GM12878 (cell line): ENCODE measurements around the gene LMCD1. TPM values are rescaled to one million over a fixed set of nuclear protein-coding genes. Genes with fewer than 3 reads are reported as not detected.

ENCODE experiments used
- ATAC-seq: fragments of 200-7000 bp; cut with Tn5 transposase; 3 replicates; pipeline ENCODE4 v1.9.1; 2020; ENCODE audit warnings: mild to moderate bottlenecking, moderate library complexity
- BruUV-seq: library from RNA; stranded (reverse); fragments of 400-500 nt; replicated peaks from 2 replicates; lab custom pipeline; 2021; lab: Mats Ljungman, UMichigan
- CTCF ChIA-PET: fragments of 300-600 bp; sonication (Branson Sonifier 250); formaldehyde crosslinking; extraction: SDS; loops from one replicate; lab custom pipeline; 2021; ENCODE audit warnings: inconsistent platforms; lab: Yijun Ruan, JAX
- POLR2A ChIA-PET: fragments of 350-600 bp; formaldehyde crosslinking; extraction: SDS; loops from one replicate; lab custom pipeline; 2021; ENCODE audit warnings: inconsistent platforms; lab: Charles Lee
- RAD21 ChIA-PET: fragments of 300-600 bp; sonication (Branson Sonifier 250); formaldehyde crosslinking; loops from one replicate; lab custom pipeline; 2023; ENCODE audit warnings: antibody characterized with exemption; ENCODE audit not compliant: unreplicated experiment; lab: Charles Lee
- SMC1A ChIA-PET: fragments of 300-600 bp; sonication (Branson Sonifier 250); formaldehyde crosslinking; loops from one replicate; lab custom pipeline; 2023; ENCODE audit not compliant: unreplicated experiment, uncharacterized antibody; lab: Charles Lee
- DNase-seq: peaks from one replicate; pipeline ENCODE4 v3.0.0-alpha.2; 2011; ENCODE audit warnings: low read depth, low spot score
- FAIRE-seq: peaks from 3 replicates; lab custom pipeline; 2011; peaks lifted over from hg19 to GRCh38; lab: Jason Lieb, UNC
- H2AFZ ChIP-seq: 2 replicates; pipeline ENCODE4 v1.6.0; 2011; ENCODE audit warnings: low read depth, low read length, control low read depth; ENCODE audit not compliant: control insufficient read depth
- H3K27ac ChIP-seq: 2 replicates; pipeline ENCODE4 v1.5.1; 2011; ENCODE audit warnings: control low read depth; ENCODE audit not compliant: control insufficient read depth, insufficient read depth
- H3K27me3 ChIP-seq, 2 experiments: replicated peaks in 1 of 2; 2 replicates each; pipeline versions ENCODE4 v1.6.0 to v1.6.1; 2011; ENCODE audit warnings: low read length in 1 of 2; ENCODE audit not compliant: control insufficient read depth in 2 of 2, insufficient read depth in 2 of 2
- H3K36me3 ChIP-seq, 2 experiments: 2 replicates each; pipeline ENCODE4 v1.5.1; 2011; ENCODE audit warnings: low read length in 1 of 2; ENCODE audit not compliant: control insufficient read depth in 2 of 2, insufficient read depth in 2 of 2
- H3K4me1 ChIP-seq: 2 replicates; pipeline ENCODE4 v1.6.1; 2011; ENCODE audit warnings: mild to moderate bottlenecking, low read length, moderate library complexity, mixed read lengths; ENCODE audit not compliant: control insufficient read depth, insufficient read depth
- H3K4me2 ChIP-seq: 2 replicates; pipeline ENCODE4 v1.6.0; 2011; ENCODE audit warnings: control low read depth; ENCODE audit not compliant: control insufficient read depth, insufficient read depth
- H3K4me3 ChIP-seq: fragments of 200-600 bp; sonication (generic); 2 replicates; pipeline ENCODE4 v1.5.1; 2016
- H3K79me2 ChIP-seq: 2 replicates; pipeline ENCODE4 v1.6.0; 2011; ENCODE audit warnings: low read length; ENCODE audit not compliant: control insufficient read depth, insufficient read depth
- H3K9ac ChIP-seq: 2 replicates; pipeline ENCODE4 v1.8.0; 2011; ENCODE audit warnings: low read length, control low read depth, mixed read lengths; ENCODE audit not compliant: control insufficient read depth, insufficient read depth
- H3K9me3 ChIP-seq: replicated peaks from 3 replicates; pipeline ENCODE4 v1.5.1; 2011; ENCODE audit warnings: mild to moderate bottlenecking, low read length; ENCODE audit not compliant: control insufficient read depth, insufficient read depth
- H4K20me1 ChIP-seq: 2 replicates; pipeline ENCODE4 v1.6.0; 2011; ENCODE audit not compliant: control insufficient read depth, insufficient read depth
- ATF7 ChIP-seq: fragments of 450-650 bp; IDR thresholded peaks from 2 replicates; pipeline ENCODE4 v1.6.1; 2016; ENCODE audit warnings: low read depth, mild to moderate bottlenecking
- BHLHE40 ChIP-seq, 2 experiments: fragments of 450-650 bp in 1 of 2; IDR thresholded peaks; 2 replicates each; pipeline ENCODE4 v1.6.1; 2011 to 2017; ENCODE audit warnings: low read depth in 2 of 2, borderline replicate concordance in 1 of 2, improper control_type of control experiment in 1 of 2, low read length in 1 of 2, mild to moderate bottlenecking in 1 of 2
- ETV6 ChIP-seq, 2 experiments: fragments of 450-650 bp in 1 of 2; IDR thresholded peaks in 1 of 2; conservative IDR thresholded peaks in 1 of 2; 2 replicates each; pipeline ENCODE4 v1.6.1; 2014; ENCODE audit warnings: antibody characterized with exemption in 1 of 2, borderline replicate concordance in 1 of 2, low read depth in 1 of 2, mild to moderate bottlenecking in 1 of 2, moderate library complexity in 1 of 2
- IKZF2 ChIP-seq, 2 experiments: fragments of 450-650 bp; IDR thresholded peaks; 2 replicates each; pipeline ENCODE4 v1.6.1; 2017; ENCODE audit warnings: mild to moderate bottlenecking in 2 of 2, moderate library complexity in 2 of 2
- IRF4 ChIP-seq: IDR thresholded peaks from 2 replicates; pipeline ENCODE4 v1.6.1; 2011; ENCODE audit warnings: low read depth, low read length
- KAT2A ChIP-seq: conservative IDR thresholded peaks from 2 replicates; pipeline ENCODE4 v1.6.1; 2011; ENCODE audit warnings: low read depth, low read length; ENCODE audit not compliant: control insufficient read depth
- ZNF207 ChIP-seq: fragments of 450-650 bp; IDR thresholded peaks from 2 replicates; pipeline ENCODE4 v1.6.1; 2014; ENCODE audit warnings: antibody characterized with exemption, mild to moderate bottlenecking, borderline replicate concordance
- WGBS: methylation state at CpG from one replicate; pipeline ENCODE4 v1.1.6; 2016; ENCODE audit warnings: low lambda C conversion rate; ENCODE audit not compliant: insufficient replicate concordance, insufficient coverage; ENCODE audit errors: missing lambda C conversion rate; 5-methylcytosine and 5-hydroxymethylcytosine counted together
- in situ Hi-C: fragments of 300-500 bp; cut with MboI; formaldehyde crosslinking; loops from 9 replicates; pipeline ENCODE4 v1.14.3; 2018; ENCODE audit warnings: mixed read lengths
- intact Hi-C: fragments of 100-400 bp; cut with micrococcal nuclease; formaldehyde crosslinking; loops from one replicate; pipeline ENCODE4 v1.14.2; 2022; ENCODE audit not compliant: unreplicated experiment
- polyA plus RNA-seq, 11 experiments: library from polyadenylated mRNA; depleted of rRNA in 4 of 11; unstranded in 6 of 11; stranded (reverse) in 5 of 11; fragments of >200 nt; fragmentation: Nextera tagmentation in 4 of 11; fragmentation: Illumina TruSeq in 1 of 11; extraction: Ambion mirVana in 4 of 11; extraction: Trizol in 1 of 11; gene quantifications; 1 replicate in 1 of 11; 2 replicates in 10 of 11; pipeline versions ENCODE4 v1.2.1 to v1.2.3, GENCODE V29; 2011 to 2016; ENCODE audit warnings: inconsistent platforms in 2 of 11, missing spikeins in 2 of 11, low read depth in 1 of 11
- total RNA-seq, 4 experiments: library from RNA; depleted of rRNA in 3 of 4; stranded (reverse); fragments of >200 nt in 3 of 4; fragmentation: Illumina TruSeq in 1 of 4; extraction: Trizol in 1 of 4; gene quantifications; 2 replicates each; pipeline versions ENCODE4 v1.2.1 to v1.2.3, GENCODE V29; 2013 to 2021
- TF ChIP-seq, protein P1 (sequence below): fragments of 150-350 bp; IDR thresholded peaks from 2 replicates; pipeline ENCODE4 v1.6.1; 2016; ENCODE audit warnings: low read depth, low read length

Gene LMCD1
- total and polyA plus RNA-seq, 10 of the 15 experiments (the other 5 are each of a cell fraction or from before 2014, with no cell fraction given), result 0.27 to 6.4 (median 1.7) TPM

- H3K79me2 ChIP-seq, result no peaks in the 10 kb centered on the region
- H4K20me1 ChIP-seq, result no peaks in the 10 kb centered on the region
- H3K9me3 ChIP-seq, result no peaks in the 10 kb centered on the region; the same call in 2 of the 3 replicates
- H3K4me2 ChIP-seq, result no peak overlapping the region
- no peak overlapping the region for H2AFZ ChIP-seq
- DNase-seq, result no peak
- FAIRE-seq, result no peak
- SMC1A ChIA-PET, result interaction anchor here (2.1 to 3.2 kb wide), 2 partner anchors 9 to 12 kb away, joined by 8 to 16 read pairs; no protein-coding TSS in a partner anchor
- ATAC-seq, result no peak
- H3K36me3 ChIP-seq, result no peaks in the 10 kb centered on the region
- H3K4me3 ChIP-seq, result no peak overlapping the region
- no peaks in the 10 kb centered on the region; the same call in 1 of the 2 replicates for H3K4me1 ChIP-seq
- in situ Hi-C loops, result no loop called here
- CTCF ChIA-PET, result interaction anchor here (1.0 to 1.1 kb wide), 2 partner anchors 13 to 75 kb away, joined by 3 read pairs; no protein-coding TSS in a partner anchor
- 79% methylated on average over 2 of the region's 2 CpGs for WGBS
- no peak overlapping the region for H3K27ac ChIP-seq
- POLR2A ChIA-PET, result no interaction called here
- H3K9ac ChIP-seq, result no peak overlapping the region
- TF ChIP-seq IKZF2 (IDR thresholded peaks at IDR 0.05) (no peak), ETV6 (conservative IDR thresholded peaks at IDR 0.05 in 1 of 2, IDR thresholded peaks at IDR 0.05 in 1 of 2; ENCODE audit: borderline replicate concordance in 1 of 2, low read depth in 1 of 2) (no peak), ATF7 (no peak), ZNF207 (no peak), IRF4 (no peak), BHLHE40 (IDR thresholded peaks at IDR 0.05; ENCODE audit: borderline replicate concordance in 1 of 2, low read depth in 2 of 2, low read length in 1 of 2) (no peak), KAT2A (no peak)
- TF ChIP-seq, protein P1, sequence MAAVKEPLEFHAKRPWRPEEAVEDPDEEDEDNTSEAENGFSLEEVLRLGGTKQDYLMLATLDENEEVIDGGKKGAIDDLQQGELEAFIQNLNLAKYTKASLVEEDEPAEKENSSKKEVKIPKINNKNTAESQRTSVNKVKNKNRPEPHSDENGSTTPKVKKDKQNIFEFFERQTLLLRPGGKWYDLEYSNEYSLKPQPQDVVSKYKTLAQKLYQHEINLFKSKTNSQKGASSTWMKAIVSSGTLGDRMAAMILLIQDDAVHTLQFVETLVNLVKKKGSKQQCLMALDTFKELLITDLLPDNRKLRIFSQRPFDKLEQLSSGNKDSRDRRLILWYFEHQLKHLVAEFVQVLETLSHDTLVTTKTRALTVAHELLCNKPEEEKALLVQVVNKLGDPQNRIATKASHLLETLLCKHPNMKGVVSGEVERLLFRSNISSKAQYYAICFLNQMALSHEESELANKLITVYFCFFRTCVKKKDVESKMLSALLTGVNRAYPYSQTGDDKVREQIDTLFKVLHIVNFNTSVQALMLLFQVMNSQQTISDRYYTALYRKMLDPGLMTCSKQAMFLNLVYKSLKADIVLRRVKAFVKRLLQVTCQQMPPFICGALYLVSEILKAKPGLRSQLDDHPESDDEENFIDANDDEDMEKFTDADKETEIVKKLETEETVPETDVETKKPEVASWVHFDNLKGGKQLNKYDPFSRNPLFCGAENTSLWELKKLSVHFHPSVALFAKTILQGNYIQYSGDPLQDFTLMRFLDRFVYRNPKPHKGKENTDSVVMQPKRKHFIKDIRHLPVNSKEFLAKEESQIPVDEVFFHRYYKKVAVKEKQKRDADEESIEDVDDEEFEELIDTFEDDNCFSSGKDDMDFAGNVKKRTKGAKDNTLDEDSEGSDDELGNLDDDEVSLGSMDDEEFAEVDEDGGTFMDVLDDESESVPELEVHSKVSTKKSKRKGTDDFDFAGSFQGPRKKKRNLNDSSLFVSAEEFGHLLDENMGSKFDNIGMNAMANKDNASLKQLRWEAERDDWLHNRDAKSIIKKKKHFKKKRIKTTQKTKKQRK, result no peak
- RAD21 ChIA-PET, result no interaction called here
- no peaks in the 10 kb centered on the region for H3K27me3 ChIP-seq
- intact Hi-C loops, result no loop called here
- no TSS peak for BruUV-seq
Observed at GRCh38 chr3:8516783-8517182, 15.2 kb downstream of the LMCD1 start.
